DMS53 (cell line): ENCODE data around the gene SPEF2.

ENCODE experiments used
- DNase-seq: peaks from one replicate; lab custom pipeline; 2025; lab: John Stamatoyannopoulos, UW

Gene SPEF2

DNA sequence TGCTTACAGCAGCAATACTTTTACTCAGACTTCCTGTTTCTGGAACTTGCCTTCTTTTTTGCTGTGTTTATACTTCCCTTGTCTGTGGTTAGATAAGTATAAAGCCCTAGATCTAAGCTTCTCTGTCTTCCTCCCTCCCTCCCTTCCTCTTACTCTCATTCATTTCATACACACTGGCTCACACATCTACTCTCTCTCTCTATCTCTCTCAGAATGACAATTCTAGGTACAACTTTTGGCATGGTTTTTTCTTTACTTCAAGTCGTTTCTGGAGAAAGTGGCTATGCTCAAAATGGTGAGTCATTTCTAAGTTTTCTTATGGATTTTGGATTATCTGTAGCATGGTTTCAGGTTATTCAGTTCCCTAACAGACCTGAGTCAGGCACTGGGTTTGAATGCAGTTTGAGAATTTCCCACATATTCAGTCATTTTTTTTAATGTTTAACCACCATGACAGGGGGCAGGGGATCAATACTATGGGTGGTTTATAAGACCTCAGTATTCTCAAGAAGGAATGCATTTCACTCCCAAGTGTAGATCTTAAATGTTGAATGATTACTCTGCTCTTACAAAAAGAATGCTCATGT, 239.2 kb downstream of the SPEF2 start, which contains the start of gene IL7R:
Gene IL7R, plus strand, starts transcription at position 127 of the 587 bp plus-strand sequence. Its CDS starts 87 bp downstream, at position 214.
- no peak for DNase-seq

DNA sequence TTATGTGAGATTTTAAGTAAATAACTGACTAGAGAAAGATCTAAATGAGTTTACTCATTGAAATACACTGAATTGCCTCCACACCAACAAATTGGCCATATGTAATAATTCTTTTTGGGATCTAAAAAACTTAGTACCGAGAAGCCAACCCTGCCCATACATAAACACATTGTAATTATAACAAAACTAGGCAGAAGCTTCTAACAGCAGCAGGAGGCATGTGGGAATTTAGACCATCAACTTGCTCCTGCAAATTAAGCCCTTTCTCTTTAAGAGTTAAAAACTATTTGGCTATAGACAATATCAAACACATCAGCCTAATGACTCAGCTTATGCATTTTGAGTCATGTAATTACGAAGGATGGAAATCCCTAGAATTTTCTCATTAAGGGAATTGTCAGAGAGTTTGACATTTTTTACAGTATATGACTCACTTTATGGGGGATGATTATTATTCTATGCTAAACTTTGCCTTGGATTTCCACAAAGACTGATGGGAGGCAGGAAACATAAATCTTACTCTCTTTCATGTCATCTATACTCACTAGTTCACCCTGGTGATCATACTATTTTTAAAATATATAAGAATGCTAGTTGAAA, 240.0 kb downstream of the SPEF2 start:
- DNase-seq: no peak

DNA sequence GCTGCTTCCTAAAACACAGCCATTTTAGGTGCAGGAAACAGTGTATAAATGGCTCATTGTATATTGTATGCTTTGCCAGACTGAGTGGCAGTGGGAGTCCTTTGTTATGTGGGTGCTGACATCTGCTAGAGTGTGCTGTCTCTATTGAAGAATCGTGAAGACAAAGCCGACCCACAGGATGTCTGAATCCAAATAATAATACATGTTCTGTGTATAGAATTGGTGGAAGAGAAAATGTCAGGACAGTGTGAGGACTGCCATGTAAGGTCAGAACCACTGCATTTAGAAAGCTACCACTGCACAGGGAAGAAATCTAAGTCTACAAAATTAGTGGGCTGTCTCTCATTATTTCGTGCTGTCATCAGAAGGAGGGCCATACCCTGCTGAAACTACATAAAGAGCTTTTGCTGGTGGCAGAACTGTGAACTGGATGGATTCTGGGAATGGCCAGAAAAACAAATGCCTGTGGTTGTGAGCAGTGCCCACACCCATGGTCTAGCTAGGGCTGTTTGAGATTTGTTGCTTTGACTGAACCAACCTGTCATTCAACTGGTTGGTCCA, 241.5 kb downstream of the SPEF2 start:
- DNase-seq: no peak

DNA sequence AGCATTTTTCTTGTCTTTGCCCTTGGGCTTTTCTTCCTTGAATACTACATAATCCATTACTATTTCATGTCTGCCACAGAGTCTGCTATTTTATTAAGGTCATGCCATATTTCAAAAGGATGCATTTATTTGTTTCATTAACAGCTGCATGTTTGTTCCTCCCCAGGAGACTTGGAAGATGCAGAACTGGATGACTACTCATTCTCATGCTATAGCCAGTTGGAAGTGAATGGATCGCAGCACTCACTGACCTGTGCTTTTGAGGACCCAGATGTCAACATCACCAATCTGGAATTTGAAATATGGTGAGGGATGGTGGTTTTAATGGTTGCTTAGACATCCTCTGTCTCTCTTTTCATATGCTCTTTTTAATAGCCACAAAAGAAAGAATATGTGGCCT, 243.0 kb downstream of the SPEF2 start:
- no peak for DNase-seq

DNA sequence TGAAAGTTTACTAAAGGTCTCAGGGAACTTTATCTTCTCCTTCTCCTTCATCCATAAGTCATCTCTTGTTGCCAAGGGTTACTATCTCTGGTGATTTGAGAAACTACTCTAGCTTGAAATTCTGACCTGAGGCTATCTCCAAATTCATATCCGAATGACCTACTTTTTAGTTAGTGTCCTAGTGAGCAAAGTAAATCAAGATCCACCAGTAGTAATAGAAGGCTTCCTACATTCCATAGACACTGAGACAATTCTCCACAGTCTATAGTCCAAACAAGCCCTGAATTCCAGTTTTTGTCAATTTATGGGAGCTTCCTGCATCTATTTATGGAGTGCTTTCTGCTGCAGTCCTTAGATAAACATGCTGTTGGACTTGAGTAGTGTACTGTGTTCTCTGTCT, 244.1 kb downstream of the SPEF2 start:
- no peak for DNase-seq

DNA sequence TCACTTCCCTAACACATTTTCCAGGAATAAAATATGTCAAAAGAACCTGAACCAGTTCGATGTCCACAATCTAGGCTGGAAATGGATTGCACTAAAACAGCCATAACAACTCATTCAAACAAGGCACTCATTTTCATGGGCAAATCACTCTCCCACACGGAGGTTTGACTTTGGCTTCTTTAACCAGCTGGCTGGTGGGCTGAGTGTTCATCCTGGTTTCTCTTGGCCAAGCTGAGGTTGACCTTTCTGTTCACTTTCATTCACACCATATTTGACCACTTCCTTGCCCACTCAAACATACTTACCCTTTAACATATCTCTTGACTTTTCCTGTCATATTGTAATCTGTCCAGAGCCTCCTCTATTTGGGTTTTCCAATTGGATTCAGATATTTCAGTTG, 244.5 kb downstream of the SPEF2 start:
- DNase-seq: no peak

DNA sequence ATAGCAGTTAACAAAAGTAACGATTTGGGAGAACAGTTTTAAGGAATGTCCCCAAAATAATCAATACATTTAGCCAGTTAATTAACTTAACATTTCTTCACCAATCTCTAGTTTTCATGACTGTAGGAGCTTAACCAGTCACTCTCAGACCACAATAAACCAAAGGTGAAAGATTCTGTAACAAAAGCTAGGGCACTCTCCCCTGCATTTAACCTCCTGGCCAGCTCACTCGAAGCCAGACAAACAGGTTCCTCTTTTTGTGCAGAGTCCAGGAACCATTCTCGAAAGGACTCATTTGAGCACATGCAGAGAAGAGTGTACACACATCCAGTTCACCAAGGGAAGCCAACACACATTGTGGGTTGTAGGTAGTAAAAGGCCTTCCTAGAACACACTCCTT, 245.5 kb downstream of the SPEF2 start:
- DNase-seq: no peak
